ENCODE results near the gene SH2D1B. TPM values are rescaled to one million over a fixed set of nuclear protein-coding genes. Genes with fewer than 3 reads are reported as not detected.

The SH2D1B gene
- total RNA-seq, 1 experiment from 2014 or later = 0.11 TPM

DNA sequence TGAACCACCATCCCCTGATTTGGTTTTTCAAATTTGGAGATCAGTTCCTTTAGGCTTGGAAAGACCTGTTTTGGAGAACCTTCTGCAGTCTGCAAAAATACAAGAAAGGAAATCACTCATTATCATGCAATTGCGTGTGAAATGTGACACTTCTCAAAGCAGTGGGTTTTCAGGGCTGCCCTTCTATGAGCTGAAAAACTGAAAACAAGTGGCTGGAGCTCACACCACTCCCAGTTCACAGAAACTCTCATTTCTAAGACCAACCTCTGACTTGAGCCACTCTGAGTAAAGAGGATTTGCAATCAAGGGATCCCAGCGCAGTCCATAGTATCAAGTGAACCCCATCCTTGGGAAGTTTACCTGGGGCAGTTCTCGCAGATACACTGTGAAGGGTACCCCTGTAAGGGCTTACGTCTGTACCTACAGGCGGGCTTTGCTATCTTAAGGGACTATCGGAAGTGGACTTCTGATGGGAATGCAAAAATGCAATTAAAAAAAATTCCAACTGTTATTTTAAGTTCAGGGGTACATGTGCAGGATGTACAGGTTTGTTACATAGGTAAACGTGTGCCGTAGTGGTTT lies 12.8 kb downstream of the SH2D1B start:
- DNase-seq (ENCODE audit: low read depth) = no peak

DNA sequence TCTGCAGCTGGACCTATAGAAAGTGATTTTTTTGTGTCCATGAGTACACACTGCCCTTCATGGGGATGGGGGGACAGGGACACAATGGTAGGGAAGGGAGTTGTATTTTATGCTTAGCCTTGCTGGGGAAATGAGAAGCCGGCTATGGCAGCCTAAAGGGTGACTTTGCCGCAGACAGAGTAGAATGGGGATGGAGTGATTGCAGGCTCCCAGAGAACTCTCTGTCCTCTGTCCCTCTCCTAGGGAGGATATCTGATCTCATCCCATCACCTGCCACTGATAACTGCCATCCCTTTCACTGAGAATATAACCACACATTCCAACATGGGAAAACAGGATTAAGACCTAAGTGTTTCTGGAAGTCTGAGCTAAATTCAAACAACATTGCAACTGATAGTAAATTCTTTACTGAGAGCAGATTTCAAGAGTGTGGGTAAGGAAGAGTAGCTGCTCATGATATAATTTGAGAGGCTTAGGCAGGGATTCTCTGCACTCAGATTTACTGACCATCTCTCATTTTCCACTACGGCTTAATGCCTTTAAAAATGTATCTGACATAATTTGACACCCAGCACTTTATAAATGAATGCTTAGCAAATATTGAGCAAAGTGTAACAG lies 13.9 kb downstream of the SH2D1B start:
- DNase-seq (ENCODE audit: low read depth) = peak; percentile 48

DNA sequence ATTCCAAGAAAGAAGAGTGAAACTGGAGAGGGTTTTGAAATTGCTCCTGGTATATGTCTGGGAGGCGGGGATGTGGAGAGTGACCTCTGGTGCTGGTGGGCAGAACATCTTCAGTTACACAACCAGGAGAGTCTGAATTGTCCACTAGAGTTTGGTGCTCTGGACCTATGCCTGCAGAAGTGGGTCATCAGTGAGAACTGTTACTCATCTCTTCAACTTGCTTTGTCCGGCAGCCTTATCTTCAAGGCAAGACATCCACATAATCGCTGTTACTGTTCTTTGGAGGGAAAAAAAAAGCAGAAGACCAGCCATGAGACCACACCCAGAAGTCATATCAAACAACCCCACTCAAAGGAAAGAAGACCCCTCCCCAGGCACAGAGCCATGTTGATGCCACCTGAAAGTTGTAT lies 14.9 kb downstream of the SH2D1B start:
- peak; percentile 30 for DNase-seq (ENCODE audit: low read depth)

DNA sequence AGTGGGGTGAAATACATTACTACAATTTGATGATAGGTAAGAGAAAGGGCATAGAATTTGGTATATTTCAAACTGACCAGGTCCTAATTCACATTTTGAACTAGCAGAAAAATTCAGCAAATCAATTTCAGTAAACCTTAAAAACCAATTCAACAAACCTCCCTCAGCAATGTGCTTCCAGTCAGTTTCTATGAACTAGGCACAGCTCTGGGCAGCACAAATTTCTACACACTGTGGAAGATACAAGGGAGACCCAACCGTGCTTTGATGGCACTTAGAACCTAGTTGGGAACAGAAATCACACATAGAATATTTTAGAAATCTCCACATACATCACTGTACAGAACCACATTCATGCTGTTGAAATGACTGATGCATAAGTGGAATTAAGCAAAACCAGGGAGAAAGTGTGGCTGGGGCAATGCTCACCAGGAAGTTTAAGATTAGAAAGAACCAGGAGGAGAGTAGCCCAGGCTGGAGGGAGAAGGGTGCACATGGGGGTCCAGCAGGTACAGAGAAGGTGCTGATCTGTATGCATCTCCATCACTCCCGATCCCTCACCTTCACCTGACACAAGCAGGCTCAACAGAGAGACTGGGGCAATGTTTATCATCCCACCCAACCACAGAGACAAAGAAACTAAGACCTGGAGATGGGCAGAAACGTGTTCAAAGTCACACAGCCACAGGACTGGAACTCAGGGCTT lies 15.6 kb downstream of the SH2D1B start:
- no peak for DNase-seq (ENCODE audit: low read depth)

DNA sequence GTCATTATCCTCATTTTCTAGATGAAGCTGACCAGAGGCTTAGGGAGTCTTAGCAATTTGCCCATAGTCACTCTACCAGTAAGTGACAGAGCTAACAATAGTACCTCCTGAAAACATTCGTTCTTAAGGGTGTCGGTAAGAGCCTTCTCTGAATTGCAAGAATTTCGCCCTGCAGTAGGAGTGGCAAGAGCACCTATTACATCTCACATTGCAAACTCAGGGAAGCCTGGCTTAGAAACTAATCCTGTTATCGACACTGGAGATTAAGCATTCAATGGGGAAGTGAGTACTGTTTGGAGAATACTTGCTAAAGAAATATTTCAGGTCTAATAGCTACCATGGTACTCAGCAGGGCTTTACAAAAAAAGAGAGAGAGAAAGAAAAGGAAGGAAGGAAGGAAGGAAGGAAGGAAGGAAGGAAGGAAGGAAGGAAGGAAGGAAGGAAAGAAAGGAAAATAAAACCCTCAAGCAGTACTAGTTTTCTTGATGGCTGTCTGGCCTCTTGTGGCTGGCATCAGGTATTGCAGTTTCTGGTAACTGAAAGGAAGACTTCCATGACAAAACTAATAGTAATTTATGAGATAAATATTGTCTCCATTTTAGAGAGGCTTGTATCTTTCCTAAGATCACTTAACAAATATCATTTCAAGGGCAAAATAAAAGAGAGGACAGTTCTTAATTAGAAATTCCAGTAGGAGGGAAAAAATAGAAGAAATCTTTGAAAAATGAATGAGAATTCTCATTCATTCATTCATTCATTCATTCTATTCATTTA lies 20.0 kb downstream of the SH2D1B start:
- peak; percentile 56 for DNase-seq (ENCODE audit: low read depth)

DNA sequence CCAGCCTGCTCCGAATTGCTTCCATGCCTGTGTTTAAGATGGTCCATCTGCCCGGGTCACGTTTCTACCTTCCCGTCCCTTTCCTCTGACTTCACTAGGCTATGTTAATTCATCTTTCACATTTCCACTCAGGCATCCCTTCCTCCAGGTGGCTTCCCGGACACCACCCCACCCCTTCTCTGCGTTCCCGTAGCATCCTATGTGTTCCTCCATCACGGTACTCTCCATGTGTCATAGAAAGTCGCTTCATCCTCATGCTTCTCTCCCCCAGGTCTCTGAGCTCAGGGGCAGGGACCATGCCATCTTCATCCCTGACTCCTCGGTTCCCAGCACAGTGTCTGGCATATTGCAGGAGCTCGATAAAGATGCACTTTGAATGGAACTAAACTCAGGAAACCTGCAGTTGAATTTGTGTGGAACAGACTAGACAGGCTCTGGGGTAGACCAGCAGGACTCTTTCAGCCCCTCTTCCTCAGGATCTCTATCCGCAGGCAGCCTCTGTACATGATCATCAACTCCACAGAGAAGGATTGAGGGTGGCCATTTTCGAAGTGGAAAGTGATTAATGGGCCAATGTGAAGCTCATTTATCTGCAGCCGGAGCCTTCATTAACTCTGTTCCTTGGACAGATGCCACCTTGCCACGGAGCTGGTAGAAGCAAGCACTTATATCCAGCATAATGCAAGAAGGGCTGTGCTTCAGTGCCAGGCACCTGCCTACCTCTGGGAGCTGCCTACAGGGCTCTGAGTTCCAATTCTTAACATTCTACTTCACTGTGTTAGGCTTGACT lies 21.3 kb downstream of the SH2D1B start:
- DNase-seq (ENCODE audit: low read depth) = no peak

DNA sequence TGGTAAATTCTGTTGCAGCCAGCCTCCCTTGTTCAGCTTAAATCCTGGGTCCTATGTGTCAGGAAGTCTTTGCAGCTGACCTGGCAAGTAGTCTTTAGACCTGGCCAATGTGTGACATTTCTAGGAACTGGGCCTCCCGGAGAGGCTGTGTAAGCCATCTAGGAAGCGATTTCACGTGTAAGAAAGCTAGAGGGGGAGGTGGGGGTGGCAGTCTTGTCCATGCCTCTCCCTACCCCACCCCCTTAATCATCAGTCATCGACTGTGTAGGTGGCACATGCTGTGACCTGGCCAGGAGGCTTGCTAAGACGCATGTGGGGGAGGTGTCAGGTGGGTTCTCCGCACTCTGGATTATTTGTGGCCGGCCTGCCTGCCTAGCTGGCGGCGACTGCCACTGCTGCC lies 22.0 kb downstream of the SH2D1B start:
- DNase-seq (ENCODE audit: low read depth) = peak; percentile 72

DNA sequence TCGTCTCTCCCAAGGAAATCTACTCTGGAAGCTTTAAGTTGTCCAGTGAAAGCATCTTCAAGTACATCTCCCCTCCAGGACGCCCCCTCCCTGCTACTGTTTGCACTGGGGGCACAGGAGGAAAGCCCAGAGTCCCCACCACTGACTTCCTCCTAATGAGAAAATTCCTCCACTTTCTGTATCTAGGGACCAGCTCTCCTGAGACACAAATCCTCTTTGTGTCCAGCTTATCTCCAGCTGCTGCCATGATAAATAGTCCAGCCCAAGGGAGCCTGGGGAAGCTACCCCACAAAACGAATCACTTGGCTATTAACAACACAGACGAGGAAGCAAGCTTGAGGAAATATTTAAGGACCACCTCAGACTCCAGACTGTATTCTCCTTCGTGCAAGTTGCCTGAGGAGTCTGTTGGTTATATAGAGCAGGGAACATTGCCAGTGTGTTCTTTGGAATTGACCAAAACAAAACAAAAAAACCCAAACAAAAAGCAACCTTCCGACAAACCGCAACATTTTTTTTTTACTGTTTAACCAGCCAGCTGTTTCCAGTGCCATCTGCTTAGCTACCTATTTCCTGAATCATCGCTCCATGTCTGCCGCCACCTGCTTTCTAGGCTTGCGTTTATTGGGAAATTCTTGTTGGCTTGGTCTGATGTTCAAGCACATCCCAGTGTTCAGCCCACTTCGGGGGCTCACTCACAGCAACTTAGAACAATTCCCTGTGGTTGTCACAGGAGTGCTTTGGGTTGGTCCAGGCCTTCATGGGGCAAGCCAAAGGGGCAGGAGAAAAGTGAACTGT lies 22.7 kb downstream of the SH2D1B start:
- DNase-seq (ENCODE audit: low read depth) = peak; percentile 99

DNA sequence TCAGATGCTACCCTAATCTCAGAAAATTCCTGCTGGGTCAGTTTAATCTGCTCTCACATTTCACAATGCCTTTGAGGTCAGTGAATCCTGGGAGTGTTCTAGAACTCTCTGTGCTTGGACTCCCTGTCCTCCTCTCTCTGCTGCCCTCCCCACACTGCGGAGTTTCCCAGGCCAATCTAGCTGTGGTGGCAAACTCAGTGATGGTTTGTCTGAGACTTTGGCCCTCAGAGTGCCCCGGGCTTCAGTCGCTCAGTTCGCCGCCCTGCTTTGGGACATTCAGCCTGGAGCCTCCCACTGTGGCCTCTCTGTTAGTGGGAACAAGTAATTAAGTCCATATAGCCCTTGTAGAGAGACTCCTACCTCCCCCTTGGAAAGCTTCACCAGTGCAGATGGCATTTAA lies 23.3 kb downstream of the SH2D1B start:
- peak; percentile 90 for DNase-seq (ENCODE audit: low read depth)

DNA sequence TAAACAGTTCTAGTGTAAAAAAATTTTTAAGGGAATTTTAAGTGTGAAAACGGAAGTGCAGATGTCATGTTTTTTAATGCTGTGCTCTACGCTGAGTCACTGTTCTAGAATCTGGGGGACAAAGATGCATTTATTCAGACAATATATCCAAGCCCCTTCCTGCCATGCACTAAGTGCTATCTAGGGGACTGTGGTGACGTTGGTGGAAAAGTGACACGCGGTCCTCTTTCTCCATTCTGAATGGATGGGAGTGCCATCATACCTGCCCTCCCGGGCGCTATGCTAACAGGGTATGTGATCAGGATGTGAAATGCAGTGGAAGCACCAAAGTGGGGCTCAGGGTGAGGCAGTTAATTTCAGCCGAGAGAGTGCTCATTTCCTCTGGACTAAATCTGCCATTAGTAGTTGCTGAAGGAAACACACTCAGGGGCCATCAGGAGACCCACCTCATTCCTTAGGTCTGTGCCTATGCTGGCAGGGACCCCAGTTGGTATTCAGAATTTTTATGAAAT lies 23.8 kb downstream of the SH2D1B start:
- no peak for DNase-seq (ENCODE audit: low read depth)

DNA sequence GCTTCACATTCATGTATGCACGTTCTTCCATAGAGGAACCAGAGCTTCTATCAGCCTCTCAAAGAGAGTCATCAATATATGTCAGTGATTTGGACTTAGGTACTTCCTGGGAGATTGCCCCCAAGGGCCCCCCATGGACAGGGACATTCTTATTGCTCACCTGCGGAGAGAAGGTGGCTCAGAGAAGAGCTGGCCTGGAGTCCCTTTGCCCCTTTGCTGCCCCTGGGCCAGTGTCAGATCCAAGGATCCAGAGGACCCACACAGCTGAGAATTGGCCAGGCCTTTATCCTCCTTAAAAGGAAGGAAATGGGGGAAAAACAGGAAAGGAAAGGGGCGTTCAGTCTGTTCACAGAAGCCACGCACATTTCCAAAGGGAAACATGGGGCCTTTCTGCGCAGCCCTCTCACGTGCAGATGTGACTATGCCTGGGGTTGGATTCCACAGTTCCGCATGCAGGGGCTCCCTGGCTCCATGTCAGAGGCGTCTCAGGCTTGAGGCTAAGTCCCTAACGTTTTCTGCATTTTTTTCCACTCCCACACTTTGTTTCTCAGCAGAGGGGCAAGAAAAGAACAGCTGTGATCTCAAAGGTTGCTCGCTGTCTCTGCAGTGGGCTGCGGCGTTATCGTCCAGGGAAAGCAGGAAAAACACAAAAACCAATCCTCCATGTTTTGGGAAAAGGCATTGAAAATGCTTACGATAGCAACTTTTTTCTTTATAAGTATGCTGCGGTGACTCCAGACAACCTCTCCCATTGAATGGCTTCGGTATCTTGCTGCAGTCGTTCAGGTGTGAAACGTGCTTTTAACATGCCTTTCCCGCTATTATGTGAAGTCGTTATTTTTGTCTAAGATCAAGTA lies 24.5 kb downstream of the SH2D1B start:
- DNase-seq (ENCODE audit: low read depth) = no peak

DNA sequence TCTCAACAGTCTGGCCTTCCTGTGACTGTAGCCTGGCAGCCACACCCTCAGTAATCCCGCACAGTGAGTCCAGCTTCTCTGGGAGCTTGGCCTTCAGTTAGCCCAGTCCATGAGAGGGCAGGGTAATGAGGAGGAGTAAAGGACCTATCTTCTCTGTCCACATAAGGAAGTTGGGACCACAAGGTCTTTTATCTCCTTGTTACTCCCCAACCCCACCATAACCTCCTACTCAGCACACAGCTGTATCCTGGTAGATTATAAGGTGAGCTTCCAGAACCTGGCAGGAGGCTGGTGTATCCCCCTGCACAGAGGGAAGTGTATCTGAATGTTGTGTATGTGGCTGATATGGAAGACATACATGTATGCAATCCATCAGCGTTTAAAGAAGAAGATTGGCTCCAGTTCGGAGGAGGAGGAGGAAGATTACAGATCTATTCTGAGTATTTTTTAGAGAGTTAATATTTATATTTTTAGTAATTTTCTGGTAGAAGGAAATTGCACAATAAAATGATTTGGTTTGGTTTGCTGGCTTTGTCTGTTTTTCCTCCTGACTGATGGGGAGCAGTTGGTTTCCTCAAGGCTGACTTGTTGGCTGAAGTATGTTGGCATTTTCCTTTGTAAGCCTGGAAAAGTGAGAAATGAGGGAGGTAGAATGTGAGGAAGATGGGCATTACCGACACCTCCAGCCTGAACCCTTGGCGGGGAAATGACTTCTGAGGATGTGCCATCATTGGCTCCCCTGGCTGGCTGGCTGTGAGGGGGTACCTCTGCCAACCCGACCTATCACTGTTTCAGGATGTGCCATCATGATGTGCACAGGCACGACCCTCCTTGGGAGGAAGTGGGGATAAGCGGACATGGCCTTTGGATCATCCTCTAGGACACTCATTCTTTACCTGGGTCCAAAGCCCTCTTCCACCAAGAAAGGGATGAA lies 25.4 kb downstream of the SH2D1B start:
- no peak for DNase-seq (ENCODE audit: low read depth)

DNA sequence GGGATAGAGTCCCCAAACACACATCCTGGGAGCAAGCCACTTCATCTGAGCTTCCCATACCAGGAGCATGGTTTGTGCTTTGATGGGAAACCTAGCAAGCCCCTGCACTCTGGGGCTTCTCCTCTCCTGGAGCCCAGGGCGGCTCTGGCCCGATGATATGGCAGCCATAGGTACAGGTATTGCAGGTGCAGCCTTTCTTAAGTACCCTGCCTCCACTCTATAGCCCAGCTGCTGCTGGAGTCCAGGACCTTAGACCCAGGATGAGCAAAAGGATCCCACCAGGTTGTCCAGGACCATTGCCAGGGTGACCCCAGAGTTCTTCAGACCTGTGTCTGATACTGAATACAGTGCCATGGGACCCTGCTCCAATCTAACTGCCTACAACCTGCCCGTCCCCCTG lies 26.2 kb downstream of the SH2D1B start:
- no peak for DNase-seq (ENCODE audit: low read depth)

DNA sequence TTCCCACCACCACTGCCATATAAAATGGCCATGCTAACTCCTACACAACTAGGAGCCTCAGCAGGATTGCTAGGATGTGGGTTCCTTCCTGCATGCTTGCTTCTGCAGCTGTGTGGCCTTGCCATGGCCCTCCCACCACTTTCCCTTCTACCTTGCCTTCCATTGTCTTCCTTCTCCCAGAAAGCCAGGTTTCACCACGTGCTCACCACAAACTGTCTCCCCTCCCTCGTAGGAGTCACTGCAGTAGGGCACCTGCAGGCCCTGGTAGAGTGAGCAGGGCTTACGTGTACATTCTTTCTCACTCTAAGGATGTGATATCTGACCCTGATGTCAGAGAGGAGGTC lies 26.7 kb downstream of the SH2D1B start:
- no peak for DNase-seq (ENCODE audit: low read depth)

DNA sequence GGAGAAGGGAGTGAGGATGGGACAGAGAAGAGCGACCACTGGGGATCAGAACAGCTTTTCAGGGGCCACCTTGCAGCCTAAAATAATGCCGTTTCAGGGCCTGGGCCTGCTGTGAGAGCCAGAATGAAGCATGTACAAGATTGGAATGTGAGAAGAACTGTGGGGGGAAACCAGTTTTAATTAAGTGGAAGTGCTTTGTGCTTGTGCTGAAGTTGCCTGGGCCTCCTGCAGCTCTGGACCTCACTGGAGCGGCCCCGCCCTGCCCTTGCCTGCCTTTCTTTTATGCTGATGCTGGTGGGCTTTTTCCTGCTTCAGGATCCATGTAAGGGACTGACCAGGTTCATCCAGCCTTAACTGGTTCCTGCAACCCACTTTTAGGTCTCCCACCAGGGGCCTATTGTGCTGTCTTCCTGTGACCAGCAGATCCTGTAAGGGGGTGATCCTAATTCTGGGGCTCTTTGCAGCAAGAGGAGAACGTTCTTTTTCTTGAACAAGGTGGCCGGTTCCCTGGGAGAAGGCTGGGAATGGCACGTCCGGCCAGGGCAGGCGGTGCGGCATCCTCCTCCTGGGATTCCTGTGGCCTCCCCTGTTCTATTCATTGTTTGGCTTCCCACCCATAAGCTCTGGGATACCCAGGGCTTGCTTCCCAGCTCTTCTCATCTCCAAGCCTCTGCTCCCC lies 27.2 kb downstream of the SH2D1B start:
- no peak for DNase-seq (ENCODE audit: low read depth)

DNA sequence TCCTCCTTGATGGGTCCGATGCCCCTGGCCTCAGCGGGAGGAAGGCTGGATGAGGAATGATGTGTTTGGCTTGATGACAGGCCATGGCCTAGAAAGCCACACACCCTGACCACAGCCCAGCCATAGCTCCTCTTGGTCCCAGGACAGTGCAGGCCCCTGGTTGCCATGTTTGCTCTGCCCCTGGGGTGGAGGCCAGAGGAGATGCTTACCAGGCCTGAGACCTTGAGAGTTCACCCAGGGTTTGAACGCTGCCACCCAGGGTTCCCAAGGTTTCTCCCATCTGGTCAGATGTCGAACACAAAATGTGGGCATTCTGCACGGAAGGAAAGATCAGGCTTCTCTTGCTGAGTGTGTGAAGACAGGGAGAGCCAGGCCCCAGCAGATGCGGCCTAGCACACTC lies 27.8 kb downstream of the SH2D1B start:
- no peak for DNase-seq (ENCODE audit: low read depth)

DNA sequence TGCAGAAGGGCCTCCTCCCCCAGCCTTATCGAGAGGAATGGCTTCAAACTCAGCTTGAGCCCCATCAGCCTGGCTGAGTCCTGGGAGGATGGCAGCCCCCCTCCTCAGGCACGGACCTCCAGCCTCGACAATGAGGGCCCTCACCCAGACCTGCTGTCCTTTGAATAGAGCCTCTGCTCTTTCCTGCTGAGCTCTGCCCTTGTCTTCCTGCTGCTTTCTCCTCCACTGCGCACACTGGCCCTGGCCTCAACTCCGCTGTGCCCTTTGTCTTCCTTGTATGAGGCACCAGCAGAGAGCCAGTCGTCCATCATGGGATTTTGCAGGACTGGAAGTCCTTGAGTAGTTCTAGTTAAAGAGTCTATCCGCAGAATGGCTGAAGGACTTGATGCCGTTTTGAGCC lies 28.4 kb downstream of the SH2D1B start:
- DNase-seq (ENCODE audit: low read depth) = no peak

DNA sequence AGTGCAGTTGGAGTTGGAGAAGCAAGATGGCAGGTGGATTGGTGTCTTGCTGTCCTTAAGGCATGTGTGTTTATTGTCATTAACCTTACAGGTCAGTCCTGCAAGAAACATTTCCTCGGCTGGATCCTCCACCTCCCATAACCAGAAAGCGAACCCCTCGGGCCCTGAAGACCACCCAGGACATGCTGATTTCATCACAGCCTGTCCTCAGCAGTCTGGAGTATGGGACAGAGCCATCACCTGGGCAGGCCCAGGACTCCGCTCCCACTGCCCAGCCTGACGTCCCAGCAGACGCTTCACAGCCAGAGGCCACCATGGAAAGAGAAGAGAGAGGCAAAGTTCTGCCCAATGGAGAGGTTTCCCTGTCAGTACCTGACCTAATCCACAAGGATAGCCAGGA lies 28.8 kb downstream of the SH2D1B start:
- no peak for DNase-seq (ENCODE audit: low read depth)
